K562 (cell line): ENCODE data around the gene SIGLEC1.

Experiments
- ATF7 ChIP-seq: fragments of 450-650 bp; IDR thresholded peaks from 2 replicates; pipeline ENCODE4 v1.7.1; 2014; ENCODE audit warnings: mild to moderate bottlenecking, moderate library complexity
- EGR1 ChIP-seq: fragments of 450-650 bp; conservative IDR thresholded peaks from 2 replicates; pipeline ENCODE4 v1.6.1; 2017; ENCODE audit warnings: mild to moderate bottlenecking
- ELF4 ChIP-seq: fragments of 450-650 bp; formaldehyde crosslinking; IDR thresholded peaks from 2 replicates; pipeline ENCODE4 v1.4.0; 2022; ENCODE audit warnings: missing genetic modification characterization
- KLF13 ChIP-seq: fragments of 450-650 bp; IDR thresholded peaks from 2 replicates; pipeline ENCODE4 v1.6.1; 2016; ENCODE audit warnings: missing genetic modification characterization, low read depth, mild to moderate bottlenecking, missing compliant biosample characterization, moderate library complexity, borderline replicate concordance
- POLR2A ChIP-seq: fragments of 450-650 bp; conservative IDR thresholded peaks from 2 replicates; pipeline ENCODE4 v1.6.1; 2016
- ZNF274 ChIP-seq: IDR thresholded peaks from 2 replicates; pipeline ENCODE4 v1.6.1; 2011; ENCODE audit warnings: low read depth, mild to moderate bottlenecking, low read length, moderate library complexity, borderline replicate concordance
- TF ChIP-seq, protein P1 (sequence below), 3 experiments: IDR thresholded peaks in 2 of 3; conservative IDR thresholded peaks in 1 of 3; 2 replicates each; pipeline ENCODE4 v1.5.1; 2011 to 2012; ENCODE audit warnings: low read length in 3 of 3, mild to moderate bottlenecking in 3 of 3, control low read depth in 2 of 3, improper control_type of control experiment in 1 of 3, inconsistent platforms in 1 of 3, low read depth in 1 of 3, mixed read lengths in 1 of 3, moderate library complexity in 1 of 3; ENCODE audit not compliant: insufficient read depth in 2 of 3
- TF ChIP-seq, protein P2 (sequence below): fragments of 450-650 bp; IDR thresholded peaks from 2 replicates; pipeline ENCODE4 v1.6.1; 2018; ENCODE audit warnings: mild to moderate bottlenecking, low read depth; ENCODE audit not compliant: partially characterized antibody
- TF ChIP-seq, protein P3 (sequence below): fragments of 450-650 bp; formaldehyde crosslinking; IDR thresholded peaks from 2 replicates; pipeline ENCODE4 v1.4.0; 2022; ENCODE audit warnings: missing genetic modification characterization

DNA sequence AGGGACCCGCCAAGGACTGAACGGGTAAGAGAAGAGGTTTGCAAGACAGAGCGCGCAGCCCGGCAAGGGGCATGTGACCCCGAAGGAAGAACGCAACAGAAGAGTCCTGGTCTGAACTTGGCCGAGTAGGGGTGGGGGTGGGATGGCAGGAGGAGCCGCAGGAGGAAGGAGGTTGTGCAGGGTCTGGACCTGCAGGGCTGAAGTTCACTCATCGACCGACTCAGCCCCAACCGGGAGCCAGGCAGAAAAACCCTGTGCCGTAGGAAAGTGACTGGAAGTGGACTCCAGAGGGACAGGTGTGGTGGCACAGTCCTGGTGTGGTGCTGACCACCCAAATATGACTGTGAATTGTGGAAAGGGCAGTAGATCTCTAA is 40.0 kb upstream of the SIGLEC1 start:
- TF ChIP-seq ZNF274 (no peak), ATF7 (no peak), ELF4 (CRISPR knock-in tag) (no peak), KLF13 (tag) (no peak), EGR1 (no peak), POLR2A (no peak)
- TF ChIP-seq, protein P1, sequence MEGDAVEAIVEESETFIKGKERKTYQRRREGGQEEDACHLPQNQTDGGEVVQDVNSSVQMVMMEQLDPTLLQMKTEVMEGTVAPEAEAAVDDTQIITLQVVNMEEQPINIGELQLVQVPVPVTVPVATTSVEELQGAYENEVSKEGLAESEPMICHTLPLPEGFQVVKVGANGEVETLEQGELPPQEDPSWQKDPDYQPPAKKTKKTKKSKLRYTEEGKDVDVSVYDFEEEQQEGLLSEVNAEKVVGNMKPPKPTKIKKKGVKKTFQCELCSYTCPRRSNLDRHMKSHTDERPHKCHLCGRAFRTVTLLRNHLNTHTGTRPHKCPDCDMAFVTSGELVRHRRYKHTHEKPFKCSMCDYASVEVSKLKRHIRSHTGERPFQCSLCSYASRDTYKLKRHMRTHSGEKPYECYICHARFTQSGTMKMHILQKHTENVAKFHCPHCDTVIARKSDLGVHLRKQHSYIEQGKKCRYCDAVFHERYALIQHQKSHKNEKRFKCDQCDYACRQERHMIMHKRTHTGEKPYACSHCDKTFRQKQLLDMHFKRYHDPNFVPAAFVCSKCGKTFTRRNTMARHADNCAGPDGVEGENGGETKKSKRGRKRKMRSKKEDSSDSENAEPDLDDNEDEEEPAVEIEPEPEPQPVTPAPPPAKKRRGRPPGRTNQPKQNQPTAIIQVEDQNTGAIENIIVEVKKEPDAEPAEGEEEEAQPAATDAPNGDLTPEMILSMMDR (IDR thresholded peaks at IDR 0.05 in 2 of 3, conservative IDR thresholded peaks at IDR 0.05 in 1 of 3; ENCODE audit: insufficient read depth in 2 of 3, low read depth in 1 of 3, low read length in 3 of 3): no peak
- TF ChIP-seq, protein P2, sequence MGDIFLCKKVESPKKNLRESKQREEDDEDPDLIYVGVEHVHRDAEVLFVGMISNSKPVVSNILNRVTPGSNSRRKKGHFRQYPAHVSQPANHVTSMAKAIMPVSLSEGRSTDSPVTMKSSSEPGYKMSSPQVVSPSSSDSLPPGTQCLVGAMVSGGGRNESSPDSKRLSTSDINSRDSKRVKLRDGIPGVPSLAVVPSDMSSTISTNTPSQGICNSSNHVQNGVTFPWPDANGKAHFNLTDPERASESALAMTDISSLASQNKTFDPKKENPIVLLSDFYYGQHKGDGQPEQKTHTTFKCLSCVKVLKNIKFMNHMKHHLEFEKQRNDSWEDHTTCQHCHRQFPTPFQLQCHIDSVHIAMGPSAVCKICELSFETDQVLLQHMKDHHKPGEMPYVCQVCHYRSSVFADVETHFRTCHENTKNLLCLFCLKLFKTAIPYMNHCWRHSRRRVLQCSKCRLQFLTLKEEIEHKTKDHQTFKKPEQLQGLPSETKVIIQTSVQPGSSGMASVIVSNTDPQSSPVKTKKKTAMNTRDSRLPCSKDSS: no peak
- TF ChIP-seq, protein P3, sequence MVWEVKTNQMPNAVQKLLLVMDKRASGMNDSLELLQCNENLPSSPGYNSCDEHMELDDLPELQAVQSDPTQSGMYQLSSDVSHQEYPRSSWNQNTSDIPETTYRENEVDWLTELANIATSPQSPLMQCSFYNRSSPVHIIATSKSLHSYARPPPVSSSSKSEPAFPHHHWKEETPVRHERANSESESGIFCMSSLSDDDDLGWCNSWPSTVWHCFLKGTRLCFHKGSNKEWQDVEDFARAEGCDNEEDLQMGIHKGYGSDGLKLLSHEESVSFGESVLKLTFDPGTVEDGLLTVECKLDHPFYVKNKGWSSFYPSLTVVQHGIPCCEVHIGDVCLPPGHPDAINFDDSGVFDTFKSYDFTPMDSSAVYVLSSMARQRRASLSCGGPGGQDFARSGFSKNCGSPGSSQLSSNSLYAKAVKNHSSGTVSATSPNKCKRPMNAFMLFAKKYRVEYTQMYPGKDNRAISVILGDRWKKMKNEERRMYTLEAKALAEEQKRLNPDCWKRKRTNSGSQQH (CRISPR knock-in tag): no peak
